ENCODE measurements around the gene TAMALIN.

TAMALIN gene

DNA sequence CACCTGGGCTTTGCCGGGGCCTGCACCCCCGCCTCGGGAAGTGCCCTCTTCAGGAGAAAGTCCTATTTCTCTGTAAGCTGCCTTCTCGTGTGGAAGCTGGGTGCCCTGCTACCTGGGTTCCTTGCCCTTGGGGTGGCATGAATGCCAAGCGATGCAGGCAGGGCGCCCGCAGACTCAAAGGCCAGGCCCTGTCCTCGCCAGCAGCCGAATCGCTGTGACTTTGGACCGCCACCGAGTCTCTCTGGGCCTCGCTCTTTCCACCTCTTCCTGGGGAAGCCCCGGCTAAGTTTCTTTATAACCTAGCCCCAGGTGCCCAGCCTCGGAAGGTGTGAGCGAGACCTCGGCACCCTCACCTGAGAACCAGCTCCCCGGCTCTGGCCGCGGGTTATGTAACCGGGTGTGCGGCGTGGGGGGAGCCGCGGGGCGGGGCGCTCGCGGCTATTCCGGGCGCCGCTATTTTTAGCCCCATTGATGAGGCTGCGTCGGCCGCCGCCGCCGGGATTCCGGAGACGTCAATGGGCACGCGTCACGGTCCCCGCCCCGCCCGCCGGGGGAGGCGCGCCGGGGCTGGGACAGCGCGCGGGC, 29.9 kb downstream of the TAMALIN start:
- Mint-ChIP-seq H3K36me3 (ENCODE audit: insufficient read depth) (peaks cover 5% of the 10 kb centered on the region), H3K9me3 (no peaks in the 10 kb centered on the region), H3K27ac (ENCODE audit: low read depth) (peak overlapping the region; percentile 71), H3K4me3 (peak overlapping the region; percentile 52), H3K27me3 (no peaks in the 10 kb centered on the region), H3K4me1 (peaks cover 22% of the 10 kb centered on the region)
- ATAC-seq (replicated peaks; ENCODE audit: extremely low read depth, poor library complexity, severe bottlenecking), result peak; percentile 70
- peak; percentile 69 to 81 for DNase-seq (ENCODE audit: low spot score in 2 of 2)

DNA sequence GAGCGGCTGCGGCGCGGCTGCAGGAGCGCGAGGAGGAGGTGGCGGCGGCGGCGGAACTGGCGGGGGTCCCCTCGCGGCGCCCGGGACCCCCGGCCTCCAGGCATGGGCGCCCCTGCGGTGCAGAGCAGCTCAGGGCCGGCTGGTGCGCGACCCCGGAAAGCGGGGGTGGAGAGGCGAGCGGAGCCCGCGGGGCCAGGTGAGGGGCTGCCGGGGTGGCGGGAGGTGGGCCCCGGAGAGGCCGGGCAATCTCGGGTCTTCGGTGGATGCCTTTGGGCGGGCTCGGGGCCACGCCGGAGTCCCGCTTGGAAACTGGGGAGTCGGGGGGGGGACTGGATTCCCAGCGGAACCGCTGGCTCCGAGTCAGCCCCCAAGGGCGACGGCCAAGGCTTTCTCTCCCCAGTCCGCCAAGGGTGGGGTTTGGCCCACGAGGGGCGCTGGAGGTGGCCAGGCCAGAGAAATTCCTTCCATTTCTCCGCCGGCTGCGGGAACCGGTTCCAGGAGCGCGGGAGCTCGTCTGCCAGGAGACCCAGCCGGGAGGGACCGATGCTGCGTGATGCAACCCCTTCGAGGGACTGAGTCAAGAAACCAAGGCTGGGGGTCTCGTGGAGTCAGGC, 30.6 kb downstream of the TAMALIN start:
- Mint-ChIP-seq H3K4me3 (peak overlapping the region; percentile 45), H3K36me3 (ENCODE audit: insufficient read depth) (peaks cover 5% of the 10 kb centered on the region), H3K9me3 (no peaks in the 10 kb centered on the region), H3K27me3 (no peaks in the 10 kb centered on the region), H3K27ac (ENCODE audit: low read depth) (no peak overlapping the region), H3K4me1 (peaks cover 28% of the 10 kb centered on the region)
- no peak for ATAC-seq (replicated peaks; ENCODE audit: extremely low read depth, poor library complexity, severe bottlenecking)
- no peak for DNase-seq (ENCODE audit: low spot score in 2 of 2)

DNA sequence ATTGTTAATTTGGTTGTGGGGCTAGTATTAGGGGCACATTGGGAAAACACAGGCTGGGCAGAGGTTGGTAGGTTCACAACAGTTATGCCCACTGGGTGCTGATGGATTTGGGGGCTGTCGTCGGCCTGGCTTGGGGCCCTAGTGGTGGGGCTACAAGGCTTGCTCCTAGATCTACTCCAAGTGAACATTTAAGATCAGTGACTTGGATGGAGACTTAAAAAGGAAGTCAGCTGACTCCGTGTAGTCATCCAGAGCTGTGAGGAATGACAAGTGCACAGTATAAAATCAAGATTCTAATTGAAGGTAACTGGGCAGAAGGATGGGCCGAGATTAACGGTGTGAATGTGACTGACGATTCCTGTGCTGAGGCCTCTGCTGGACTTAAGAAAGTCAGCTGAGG, 31.7 kb downstream of the TAMALIN start:
- Mint-ChIP-seq H3K27ac (ENCODE audit: low read depth) (no peak overlapping the region), H3K9me3 (no peaks in the 10 kb centered on the region), H3K4me3 (peak overlapping the region; percentile 45), H3K27me3 (no peaks in the 10 kb centered on the region), H3K36me3 (ENCODE audit: insufficient read depth) (peaks cover 5% of the 10 kb centered on the region), H3K4me1 (peaks cover 20% of the 10 kb centered on the region)
- ATAC-seq (replicated peaks; ENCODE audit: extremely low read depth, poor library complexity, severe bottlenecking), result no peak
- DNase-seq (ENCODE audit: low spot score in 2 of 2), result no peak

DNA sequence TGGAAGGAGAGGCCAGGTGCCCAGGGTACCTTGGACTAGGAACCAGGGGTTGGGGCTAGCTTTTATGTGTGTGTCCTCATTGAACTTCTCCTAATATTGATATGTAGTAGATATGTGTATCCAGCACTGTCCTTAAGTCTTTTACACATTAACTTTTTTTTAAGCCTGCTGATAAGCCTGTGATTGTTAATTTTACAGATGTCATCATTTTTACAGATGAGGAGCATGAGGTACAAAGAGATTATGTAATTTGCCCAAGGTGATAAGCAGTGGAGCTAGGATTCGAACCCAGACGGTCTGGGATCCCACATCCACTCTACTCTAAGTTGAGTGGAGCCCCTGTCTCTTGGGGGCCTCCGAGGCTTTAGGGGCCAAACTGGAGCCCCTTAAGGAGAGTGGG, 34.3 kb downstream of the TAMALIN start:
- Mint-ChIP-seq H3K9me3 (no peaks in the 10 kb centered on the region), H3K36me3 (ENCODE audit: insufficient read depth) (peaks cover 5% of the 10 kb centered on the region), H3K4me1 (peaks cover 11% of the 10 kb centered on the region), H3K27ac (ENCODE audit: low read depth) (no peak overlapping the region), H3K27me3 (no peaks in the 10 kb centered on the region), H3K4me3 (no peak overlapping the region)
- no peak for DNase-seq (ENCODE audit: low spot score in 2 of 2)
- no peak for ATAC-seq (replicated peaks; ENCODE audit: extremely low read depth, poor library complexity, severe bottlenecking)

DNA sequence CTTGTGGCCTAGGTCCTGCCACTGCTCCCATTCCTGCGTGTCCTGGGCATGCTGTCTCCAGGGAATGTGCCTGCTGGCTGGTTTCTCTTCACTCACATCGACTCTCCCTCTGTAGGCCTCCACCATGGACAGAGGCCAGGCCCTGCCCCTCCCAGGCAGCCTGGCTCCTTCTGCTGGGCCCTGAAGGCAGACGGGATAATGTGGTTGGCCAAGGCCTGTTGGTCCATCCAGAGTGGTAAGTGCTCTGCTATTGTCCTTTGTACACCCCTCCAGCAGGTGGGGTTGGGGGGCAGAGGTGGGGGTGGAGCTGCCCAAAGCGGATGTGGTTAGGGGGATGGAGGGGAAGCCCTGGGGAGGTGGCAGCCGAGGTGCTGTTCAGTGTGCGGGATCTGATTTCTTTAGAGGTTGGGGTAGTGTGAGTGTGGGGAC, 35.0 kb downstream of the TAMALIN start:
- Mint-ChIP-seq H3K9me3 (no peaks in the 10 kb centered on the region), H3K27me3 (no peaks in the 10 kb centered on the region), H3K4me3 (peak overlapping the region; percentile 25), H3K36me3 (ENCODE audit: insufficient read depth) (peaks cover 1% of the 10 kb centered on the region), H3K4me1 (peaks cover 11% of the 10 kb centered on the region), H3K27ac (ENCODE audit: low read depth) (peak overlapping the region; percentile 60)
- no peak for DNase-seq (ENCODE audit: low spot score in 2 of 2)
- ATAC-seq (replicated peaks; ENCODE audit: extremely low read depth, poor library complexity, severe bottlenecking), result peak; percentile 59

DNA sequence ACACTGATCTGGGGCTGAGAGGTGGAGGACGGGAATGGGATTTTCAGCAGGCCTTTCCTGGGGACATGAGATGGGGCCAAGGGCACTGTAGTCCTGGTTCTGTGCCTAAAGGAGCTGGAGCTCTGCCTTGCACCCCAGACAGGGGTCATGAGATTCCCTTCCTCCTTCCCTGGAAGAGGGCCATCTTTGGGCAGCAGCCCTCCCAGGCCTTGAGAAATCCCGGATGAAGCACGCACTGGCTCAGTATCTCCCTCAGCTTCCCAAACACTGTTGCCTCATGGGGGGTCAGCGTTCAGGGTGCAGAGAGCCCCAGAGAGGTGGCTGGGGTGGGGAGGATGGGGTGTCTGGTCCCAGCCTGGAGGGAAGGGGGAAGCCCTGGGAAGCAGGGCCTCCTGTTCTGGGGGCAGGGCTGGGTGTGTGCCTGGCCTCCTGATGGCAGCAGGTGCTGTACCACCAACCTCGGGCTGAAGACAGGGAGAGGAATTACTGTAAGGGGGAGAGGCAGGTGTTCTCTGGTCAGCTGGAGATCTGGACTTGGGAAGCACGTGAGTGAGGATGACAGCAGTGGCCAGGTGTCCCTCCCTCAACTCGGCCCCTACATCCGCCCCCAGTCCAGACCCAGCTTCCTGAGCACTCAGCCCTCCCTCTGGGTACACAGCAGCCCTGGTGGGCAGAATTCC, 36.1 kb downstream of the TAMALIN start:
- Mint-ChIP-seq H3K27me3 (no peaks in the 10 kb centered on the region), H3K4me3 (no peak overlapping the region), H3K27ac (ENCODE audit: low read depth) (no peak overlapping the region), H3K9me3 (no peaks in the 10 kb centered on the region), H3K36me3 (ENCODE audit: insufficient read depth) (no peaks in the 10 kb centered on the region), H3K4me1 (peaks cover 11% of the 10 kb centered on the region)
- DNase-seq (ENCODE audit: low spot score in 2 of 2) (no peak), ATAC-seq (replicated peaks; ENCODE audit: extremely low read depth, poor library complexity, severe bottlenecking) (no peak)

DNA sequence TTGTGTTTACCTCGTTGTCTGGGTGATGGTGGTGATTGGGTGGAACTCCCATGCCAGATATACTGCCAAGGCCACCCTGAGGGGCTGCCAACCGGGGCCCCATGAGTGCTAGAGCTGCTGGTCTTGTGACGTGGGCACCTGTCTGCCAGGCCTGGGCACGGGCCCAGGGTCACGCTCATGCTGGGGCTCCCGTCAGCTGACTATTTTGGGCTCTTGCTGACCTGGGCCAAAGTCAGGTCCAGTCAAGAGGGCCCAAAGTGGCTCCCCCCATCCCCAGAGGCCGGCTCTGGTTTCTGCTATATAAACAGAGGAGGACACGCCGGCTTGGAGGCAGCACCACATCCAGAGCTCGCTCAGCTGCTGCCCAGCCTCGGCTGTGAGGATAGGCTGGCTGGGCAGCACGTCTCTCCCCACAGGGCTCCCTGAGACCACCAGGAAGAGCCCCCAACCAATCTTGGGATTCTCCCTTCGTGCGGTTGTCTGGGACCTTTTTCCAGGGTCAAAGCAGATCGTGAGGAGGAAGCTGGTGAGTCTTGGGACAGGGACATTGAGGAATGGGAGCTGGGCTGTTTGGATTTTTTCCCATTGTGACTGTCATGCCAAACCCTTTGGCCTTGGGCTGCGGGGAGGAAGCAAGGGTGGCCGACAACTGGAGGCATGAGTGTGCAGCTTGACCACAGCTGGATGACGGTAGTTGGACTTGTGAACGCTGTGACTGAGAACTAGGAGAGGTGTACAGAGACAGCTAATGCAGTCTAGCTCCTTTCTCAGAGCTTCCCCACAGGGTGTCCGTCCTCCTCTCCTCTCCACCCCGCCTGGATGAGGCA, 36.9 kb downstream of the TAMALIN start:
- ATAC-seq (replicated peaks; ENCODE audit: extremely low read depth, poor library complexity, severe bottlenecking) (no peak), DNase-seq (ENCODE audit: low spot score in 2 of 2) (no peak)
- Mint-ChIP-seq H3K9me3 (no peaks in the 10 kb centered on the region), H3K36me3 (ENCODE audit: insufficient read depth) (no peaks in the 10 kb centered on the region), H3K27me3 (no peaks in the 10 kb centered on the region), H3K4me3 (no peak overlapping the region), H3K4me1 (peaks cover 11% of the 10 kb centered on the region), H3K27ac (ENCODE audit: low read depth) (no peak overlapping the region)

DNA sequence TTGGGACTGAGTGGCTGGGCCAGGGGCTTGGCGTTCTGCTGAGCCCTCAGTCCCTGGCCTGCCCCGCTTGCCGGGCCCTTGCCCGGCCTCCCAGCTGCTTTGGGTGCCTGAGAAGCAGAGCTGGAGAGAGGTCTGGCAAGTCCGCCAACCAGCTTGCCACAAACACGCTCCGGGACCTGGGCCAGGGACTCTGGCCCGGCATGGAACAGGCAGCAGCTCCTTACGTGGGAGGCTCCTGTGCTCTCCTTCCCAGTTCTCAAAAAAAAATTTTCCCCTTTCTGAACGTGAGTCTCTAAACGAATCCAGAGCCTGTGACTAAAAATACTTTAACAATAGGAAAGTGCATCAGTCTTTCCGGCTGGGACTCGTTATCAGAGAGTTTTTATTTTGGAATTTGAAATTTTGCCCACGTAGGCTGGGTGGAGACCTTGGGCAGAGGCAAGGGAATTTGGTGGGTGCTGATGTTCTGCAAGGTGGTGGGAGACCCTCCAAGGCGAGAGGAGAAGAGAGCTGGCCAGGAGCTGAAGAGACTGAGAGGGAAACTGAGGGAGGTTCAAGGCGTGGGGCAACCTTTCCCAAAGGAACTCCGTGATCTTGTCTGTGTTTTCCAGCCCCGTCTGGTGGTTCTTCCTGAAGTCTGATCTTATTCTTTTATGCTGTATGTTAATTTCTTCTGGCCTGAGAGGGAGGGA, 37.7 kb downstream of the TAMALIN start:
- Mint-ChIP-seq H3K4me3 (no peak overlapping the region), H3K36me3 (ENCODE audit: insufficient read depth) (no peaks in the 10 kb centered on the region), H3K9me3 (no peaks in the 10 kb centered on the region), H3K27me3 (peaks cover 7% of the 10 kb centered on the region), H3K27ac (ENCODE audit: low read depth) (no peak overlapping the region), H3K4me1 (peaks cover 16% of the 10 kb centered on the region)
- no peak for ATAC-seq (replicated peaks; ENCODE audit: extremely low read depth, poor library complexity, severe bottlenecking)
- no peak for DNase-seq (ENCODE audit: low spot score in 2 of 2)

DNA sequence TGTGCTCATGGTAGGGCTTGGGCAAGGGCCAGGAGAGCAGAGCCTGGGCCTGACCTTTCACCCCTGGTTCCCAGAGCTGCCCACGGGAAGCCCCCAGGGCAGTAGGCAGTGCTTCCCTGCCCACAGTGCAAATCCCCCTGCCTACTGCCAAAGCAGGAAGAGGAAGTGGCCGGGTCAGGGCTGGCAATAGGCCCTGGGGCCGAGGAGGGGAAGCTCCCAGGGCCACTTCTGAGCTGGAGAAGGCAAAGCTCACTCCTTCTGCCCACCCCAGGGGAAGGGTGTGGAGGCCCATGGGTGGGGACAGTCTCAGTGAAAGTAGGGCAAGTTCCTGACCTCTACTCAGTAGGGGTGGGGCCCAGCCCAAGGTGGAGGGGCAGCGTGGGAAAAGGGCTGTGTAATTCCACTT, 39.1 kb downstream of the TAMALIN start:
- Mint-ChIP-seq H3K4me3 (no peak overlapping the region), H3K27me3 (peaks cover 11% of the 10 kb centered on the region), H3K27ac (ENCODE audit: low read depth) (no peak overlapping the region), H3K9me3 (no peaks in the 10 kb centered on the region), H3K4me1 (peaks cover 29% of the 10 kb centered on the region), H3K36me3 (ENCODE audit: insufficient read depth) (peaks cover 2% of the 10 kb centered on the region)
- no peak for DNase-seq (ENCODE audit: low spot score in 2 of 2)
- ATAC-seq (replicated peaks; ENCODE audit: extremely low read depth, poor library complexity, severe bottlenecking), result no peak

DNA sequence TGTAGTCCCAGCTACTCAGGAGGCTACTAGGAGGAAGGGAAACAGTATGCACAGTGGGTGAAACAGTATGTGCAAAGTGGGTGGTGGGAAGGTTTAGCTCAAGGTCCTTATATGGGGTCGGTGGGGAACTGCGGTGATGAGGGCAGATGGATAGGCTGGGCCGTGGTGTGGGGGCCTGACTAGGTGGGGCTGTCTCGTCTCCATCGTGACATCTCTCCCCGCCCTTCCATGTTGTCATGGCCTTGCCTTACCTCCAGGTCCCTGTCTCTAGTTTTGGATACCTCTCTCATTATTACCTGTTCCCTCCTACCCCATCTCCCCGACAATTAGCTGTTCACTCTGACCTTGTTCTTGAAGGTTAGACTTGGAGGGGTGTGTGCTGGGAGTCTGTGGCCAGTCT, 40.1 kb downstream of the TAMALIN start:
- peaks cover 7% of the 10 kb centered on the region for H3K36me3 Mint-ChIP-seq (ENCODE audit: insufficient read depth)
- DNase-seq (ENCODE audit: low spot score in 2 of 2), result no peak
- peaks cover 34% of the 10 kb centered on the region for H3K4me1 Mint-ChIP-seq
- ATAC-seq (replicated peaks; ENCODE audit: extremely low read depth, poor library complexity, severe bottlenecking), result no peak
- H3K9me3 Mint-ChIP-seq, result no peaks in the 10 kb centered on the region
- H3K4me3 Mint-ChIP-seq, result no peak overlapping the region
- H3K27ac Mint-ChIP-seq (ENCODE audit: low read depth), result no peak overlapping the region
- H3K27me3 Mint-ChIP-seq, result peaks cover 11% of the 10 kb centered on the region

DNA sequence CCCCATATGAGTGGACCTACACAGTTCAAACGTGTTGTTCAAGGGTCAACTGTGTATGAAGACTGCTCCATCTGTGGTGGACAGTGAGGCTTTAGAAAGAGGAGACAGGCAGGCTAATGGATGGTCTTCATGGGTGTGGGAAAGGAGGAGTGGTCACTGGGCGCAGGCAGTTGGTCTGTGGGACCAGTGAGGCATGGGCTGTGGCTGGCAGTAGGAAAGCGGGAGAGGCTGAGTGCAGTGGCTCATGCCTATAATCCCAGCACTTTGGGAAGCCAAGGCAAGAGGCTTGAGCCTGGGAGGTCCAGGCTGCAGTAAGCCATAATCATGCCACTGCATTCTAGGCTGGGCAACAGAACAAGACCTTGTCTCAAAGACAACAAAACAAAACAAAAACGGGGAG, 42.5 kb downstream of the TAMALIN start:
- Mint-ChIP-seq H3K27ac (ENCODE audit: low read depth) (peak overlapping the region; percentile 93), H3K9me3 (no peaks in the 10 kb centered on the region), H3K27me3 (peaks cover 11% of the 10 kb centered on the region), H3K4me3 (peak overlapping the region; percentile 85), H3K36me3 (ENCODE audit: insufficient read depth) (peaks cover 11% of the 10 kb centered on the region), H3K4me1 (peaks cover 31% of the 10 kb centered on the region)
- DNase-seq (ENCODE audit: low spot score in 2 of 2) (no peak), ATAC-seq (replicated peaks; ENCODE audit: extremely low read depth, poor library complexity, severe bottlenecking) (no peak)

DNA sequence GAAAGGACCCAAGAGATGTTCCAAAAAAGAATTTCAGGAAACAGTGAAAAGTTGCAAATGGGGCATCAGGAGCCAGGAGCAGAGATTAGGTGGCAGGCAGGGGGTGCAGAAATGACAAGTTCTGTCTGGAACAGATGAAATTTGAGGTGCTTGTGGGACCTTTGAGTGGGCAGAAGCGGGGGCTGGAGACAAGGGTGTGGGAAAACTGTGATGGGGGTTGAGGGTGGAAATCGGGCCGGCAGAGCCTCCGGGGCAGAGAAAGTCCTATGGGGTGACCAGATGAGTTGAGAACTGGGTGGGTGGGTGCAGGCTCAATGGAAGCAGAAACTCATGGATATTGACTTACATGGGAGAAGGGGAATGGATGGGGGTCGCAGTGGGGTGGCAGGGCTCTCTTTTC, 42.9 kb downstream of the TAMALIN start:
- Mint-ChIP-seq H3K36me3 (ENCODE audit: insufficient read depth) (peaks cover 11% of the 10 kb centered on the region), H3K27ac (ENCODE audit: low read depth) (peak overlapping the region; percentile 93), H3K27me3 (peaks cover 11% of the 10 kb centered on the region), H3K9me3 (no peaks in the 10 kb centered on the region), H3K4me1 (peaks cover 31% of the 10 kb centered on the region), H3K4me3 (peak overlapping the region; percentile 85)
- ATAC-seq (replicated peaks; ENCODE audit: extremely low read depth, poor library complexity, severe bottlenecking), result no peak
- DNase-seq (ENCODE audit: low spot score in 2 of 2), result no peak
